Gastroesophageal sphincter (tissue), 4 donors: Measurements from ENCODE around the gene CEBPA. TPM values are rescaled to one million over a fixed set of nuclear protein-coding genes. Genes with fewer than 3 reads are reported as not detected.
"Not testable (repeated sequence)": the region's sequence is repeated elsewhere in the genome, so short reads cannot be mapped to it uniquely, and the experiment has no call there.

Source experiments
- ATAC-seq: fragments of 150-250 bp; one replicate; pipeline ENCODE4 v1.9.1; 2016; ENCODE audit warnings: mild to moderate bottlenecking, moderate library complexity
- H3K27ac ChIP-seq, 4 donors: fragments of 200-600 bp; sonication (generic) in 3 of 4; 1 replicate in 3 of 4; 2 replicates in 1 of 4; pipeline ENCODE4 v1.5.1; 2016 to 2019
- H3K27me3 ChIP-seq: fragments of 200-600 bp; sonication (generic); one replicate; pipeline ENCODE4 v1.5.1; 2019
- H3K36me3 ChIP-seq, 2 donors: fragments of 200-600 bp; sonication (generic); one replicate each; pipeline ENCODE4 v1.5.1; 2019; ENCODE audit warnings: control low read depth in 1 of 2
- H3K4me1 ChIP-seq, 3 donors: fragments of 200-600 bp; sonication (generic); 1 replicate in 2 of 3; 2 replicates in 1 of 3; pipeline ENCODE4 v1.5.1; 2016 to 2019; ENCODE audit warnings: control low read depth in 2 of 3
- H3K4me3 ChIP-seq, 2 donors: fragments of 200-600 bp; sonication (generic); one replicate each; pipeline ENCODE4 v1.5.1; 2019; ENCODE audit warnings: mild to moderate bottlenecking in 1 of 2, moderate library complexity in 1 of 2
- H3K9me3 ChIP-seq, 3 donors: fragments of 200-600 bp; sonication (generic); one replicate each; pipeline ENCODE4 v1.5.1; 2017 to 2019; ENCODE audit warnings: control low read depth in 2 of 3
- CTCF ChIP-seq, 4 experiments: fragments of 200-600 bp in 2 of 4; fragments of 450-650 bp in 2 of 4; sonication (generic) in 1 of 4; IDR thresholded peaks; one replicate each; pipeline ENCODE4 v1.5.1; 2017 to 2019; ENCODE audit warnings: antibody characterized with exemption in 4 of 4, mild to moderate bottlenecking in 2 of 4, moderate library complexity in 2 of 4
- EP300 ChIP-seq: sonication (generic); formaldehyde crosslinking; IDR thresholded peaks from one replicate; pipeline ENCODE4 v1.6.1; 2017; ENCODE audit warnings: antibody characterized with exemption, mild to moderate bottlenecking
- POLR2A ChIP-seq, 2 donors: fragments of 450-650 bp; IDR thresholded peaks; one replicate each; pipeline ENCODE4 v1.6.1; 2017; ENCODE audit warnings: antibody characterized with exemption in 2 of 2, mild to moderate bottlenecking in 2 of 2, moderate library complexity in 1 of 2
- POLR2AphosphoS5 ChIP-seq: sonication (generic); formaldehyde crosslinking; IDR thresholded peaks from one replicate; pipeline ENCODE4 v1.6.1; 2017; ENCODE audit warnings: antibody characterized with exemption
- WGBS, 2 donors: methylation state at CpG; one replicate each; pipeline ENCODE4 v1.1.5; 2018; ENCODE audit warnings: low coverage in 1 of 2; 5-methylcytosine and 5-hydroxymethylcytosine counted together
- total RNA-seq, 4 donors: library from RNA; depleted of rRNA; stranded (reverse); fragments of >200 nt; gene quantifications; one replicate each; pipeline ENCODE4 v1.1.0, GENCODE V29; 2016

Gene CEBPA
- total RNA-seq, 4 donors from 2014 or later, result 7.0 to 11.3 (median 9.0) TPM

- no peak overlapping the region for H3K27ac ChIP-seq
- H3K4me1 ChIP-seq, result peaks cover 0 to 51% (median 11%) of the 10 kb centered on the region in 3 donors
- no peak overlapping the region for H3K4me3 ChIP-seq
- no peak for TF ChIP-seq POLR2A (IDR thresholded peaks at IDR 0.05)
- no peak for TF ChIP-seq POLR2AphosphoS5
- TF ChIP-seq CTCF (IDR thresholded peaks at IDR 0.05), result no peak
- TF ChIP-seq EP300, result no peak
- H3K36me3 ChIP-seq, result no peaks in the 10 kb centered on the region
- peaks cover 27% of the 10 kb centered on the region for H3K27me3 ChIP-seq
- WGBS, 2 donors, result no CpG with 5 or more reads among the region's 11 CpGs
- no peaks in the 10 kb centered on the region for H3K9me3 ChIP-seq
- ATAC-seq, result no peak
These were observed 4.8 kb downstream of the CEBPA start for GRCh38 chr19:33297401-33298145.

GRCh38 chr19:33296488-33296971, 5.8 kb downstream of the CEBPA start:
- Histone ChIP-seq H3K27me3 (peaks cover 27% of the 10 kb centered on the region), H3K27ac (no peak overlapping the region), H3K36me3 (no peaks in the 10 kb centered on the region), H3K4me1 (peaks cover 0 to 46% (median 11%) of the 10 kb centered on the region in 3 donors), H3K9me3 (no peaks in the 10 kb centered on the region), H3K4me3 (no peak overlapping the region)
- WGBS, 2 donors, result 88% methylated on average over 3 of the region's 14 CpGs; no CpG with 5 or more reads in 1 of the 2 donors
- no peak for ATAC-seq
- TF ChIP-seq POLR2A (IDR thresholded peaks at IDR 0.05) (no peak), EP300 (no peak)

GRCh38 chr19:33295621-33296487, 6.5 kb downstream of the CEBPA start:
- H3K27ac ChIP-seq, result no peak overlapping the region
- no peak overlapping the region for H3K4me3 ChIP-seq
- 85 to 86% methylated on average over 5 to 12 of the region's 12 CpGs for WGBS, 2 donors
- ATAC-seq, result no peak
- H3K9me3 ChIP-seq, result no peaks in the 10 kb centered on the region
- no peaks in the 10 kb centered on the region for H3K36me3 ChIP-seq
- H3K27me3 ChIP-seq, result peaks cover 21% of the 10 kb centered on the region
- TF ChIP-seq EP300 (no peak), POLR2AphosphoS5 (no peak), POLR2A (IDR thresholded peaks at IDR 0.05) (no peak), CTCF (IDR thresholded peaks at IDR 0.05) (no peak)
- H3K4me1 ChIP-seq, result peaks cover 0 to 39% (median 6%) of the 10 kb centered on the region in 3 donors

- Histone ChIP-seq H3K27me3 (peaks cover 13% of the 10 kb centered on the region), H3K4me1 (peaks cover 0 to 31% (median 0%) of the 10 kb centered on the region in 3 donors)
- not testable (repeated sequence) for H3K4me3 ChIP-seq, ATAC-seq, H3K9me3 ChIP-seq, H3K27ac ChIP-seq, H3K36me3 ChIP-seq
- 93 to 96% methylated on average over 5 to 7 of the region's 7 CpGs for WGBS, 2 donors
These were observed 7.3 kb downstream of the CEBPA start for GRCh38 chr19:33295046-33295445.

- no peak for TF ChIP-seq POLR2A (IDR thresholded peaks at IDR 0.05)
- no peak for TF ChIP-seq EP300
- no peak for TF ChIP-seq POLR2AphosphoS5
- no peak for TF ChIP-seq CTCF (IDR thresholded peaks at IDR 0.05)
- ATAC-seq, result no peak
- Histone ChIP-seq H3K36me3 (no peaks in the 10 kb centered on the region), H3K4me1 (peaks cover 0 to 23% (median 0%) of the 10 kb centered on the region in 3 donors), H3K4me3 (no peak overlapping the region), H3K27me3 (peaks cover 5% of the 10 kb centered on the region), H3K27ac (no peak overlapping the region), H3K9me3 (peaks cover 0 to 9% (median 0%) of the 10 kb centered on the region in 3 donors)
- 76 to 85% methylated on average over 8 to 9 of the region's 13 CpGs for WGBS, 2 donors
These were observed 8.1 kb downstream of the CEBPA start for GRCh38 chr19:33294058-33294798.
